K562 (cell line): Measurements from ENCODE around the gene IL27RA. TPM values are rescaled to one million over a fixed set of nuclear protein-coding genes. Genes with fewer than 3 reads are reported as not detected.
A peak's percentile ranks its signal among the peaks of the same experiment; 100 is the strongest.

Experiments used
- BACH1 ChIP-seq: fragments of 200-800 bp; sonication (Bioruptor generic); IDR thresholded peaks from 2 replicates; pipeline ENCODE4 v1.6.1; 2016; ENCODE audit warnings: missing genetic modification characterization, missing compliant biosample characterization
- BRD9 ChIP-seq: fragments of 450-650 bp; IDR thresholded peaks from 2 replicates; pipeline ENCODE4 v1.6.1; 2018; ENCODE audit warnings: low read depth; ENCODE audit not compliant: partially characterized antibody
- DDX20 ChIP-seq: fragments of 450-650 bp; IDR thresholded peaks from 2 replicates; pipeline ENCODE4 v1.6.1; 2016; ENCODE audit warnings: missing genetic modification characterization, low read depth, mild to moderate bottlenecking, missing compliant biosample characterization, moderate library complexity
- E2F4 ChIP-seq: sonication (generic); formaldehyde crosslinking; IDR thresholded peaks from 2 replicates; pipeline ENCODE4 v1.8.0; 2022; ENCODE audit warnings: mild to moderate bottlenecking, low read depth, missing genetic modification reagents
- HMG20B ChIP-seq: fragments of 250-450 bp; sonication (Bioruptor Pico); IDR thresholded peaks from 2 replicates; pipeline ENCODE4 v1.5.0; 2021; ENCODE audit warnings: mild to moderate bottlenecking
- KLF16 ChIP-seq: IDR thresholded peaks from 2 replicates; pipeline ENCODE4 v1.6.1; 2016; ENCODE audit warnings: antibody characterized with exemption
- LCOR ChIP-seq: sonication (generic); formaldehyde crosslinking; IDR thresholded peaks from 2 replicates; pipeline ENCODE4 v1.8.0; 2022; ENCODE audit warnings: mild to moderate bottlenecking, missing genetic modification reagents
- MAX ChIP-seq: sonication (generic); formaldehyde crosslinking; IDR thresholded peaks from 2 replicates; pipeline ENCODE4 v1.9.0; 2022; ENCODE audit warnings: mild to moderate bottlenecking, missing genetic modification reagents
- NUFIP1 ChIP-seq: fragments of 450-650 bp; IDR thresholded peaks from 2 replicates; pipeline ENCODE4 v1.6.1; 2018; ENCODE audit not compliant: partially characterized antibody
- PHF21A ChIP-seq: fragments of 450-650 bp; IDR thresholded peaks from 2 replicates; pipeline ENCODE4 v1.6.1; 2017; ENCODE audit warnings: low read depth, borderline replicate concordance
- RFX7 ChIP-seq: fragments of 250-450 bp; sonication (Bioruptor Pico); IDR thresholded peaks from 2 replicates; pipeline ENCODE4 v1.5.1; 2021; ENCODE audit warnings: mild to moderate bottlenecking
- SMARCB1 ChIP-seq: IDR thresholded peaks from 2 replicates; pipeline ENCODE4 v1.6.1; 2011; ENCODE audit warnings: improper control_type of control experiment, low read depth; ENCODE audit not compliant: insufficient read length
- SMC3 ChIP-seq: conservative IDR thresholded peaks from 2 replicates; pipeline ENCODE4 v1.6.1; 2011; ENCODE audit warnings: low read depth, low read length, improper control_type of control experiment; ENCODE audit not compliant: insufficient read depth
- USF1 ChIP-seq: sonication (generic); formaldehyde crosslinking; IDR thresholded peaks from 2 replicates; pipeline ENCODE4 v1.9.0; 2022; ENCODE audit warnings: mild to moderate bottlenecking, missing genetic modification reagents
- XRCC4 ChIP-seq: IDR thresholded peaks from one replicate; pipeline ENCODE4 v1.6.1; 2011; ENCODE audit not compliant: insufficient read depth, insufficient read length; ENCODE audit errors: extremely low read depth
- YBX1 ChIP-seq: fragments of 450-650 bp; IDR thresholded peaks from 2 replicates; pipeline ENCODE4 v1.7.1; 2016; ENCODE audit warnings: mild to moderate bottlenecking
- ZBED1 ChIP-seq: IDR thresholded peaks from 2 replicates; pipeline ENCODE4 v1.6.1; 2014
- ZFP30 ChIP-seq: fragments of 250-450 bp; sonication (Bioruptor Pico); IDR thresholded peaks from 2 replicates; pipeline ENCODE4 v1.8.0; 2022; ENCODE audit warnings: moderate library complexity, mild to moderate bottlenecking, inconsistent platforms, borderline replicate concordance
- ZNF766 ChIP-seq: fragments of 200-800 bp; sonication (Bioruptor generic); conservative IDR thresholded peaks from 2 replicates; pipeline ENCODE4 v1.6.1; 2016; ENCODE audit warnings: missing genetic modification characterization, missing compliant biosample characterization
- polyA plus RNA-seq, 8 experiments: library from polyadenylated mRNA; depleted of rRNA in 4 of 8; stranded (reverse) in 5 of 8; unstranded in 3 of 8; fragments of >200 nt; fragmentation: Nextera tagmentation in 2 of 8; fragmentation: Illumina TruSeq in 1 of 8; extraction: Ambion mirVana in 2 of 8; extraction: Trizol in 1 of 8; gene quantifications; 2 replicates each; pipeline versions ENCODE4 v1.2.1 to v1.2.3, GENCODE V29; 2011 to 2014; ENCODE audit warnings: inconsistent platforms in 1 of 8, missing spikeins in 1 of 8
- total RNA-seq, 7 experiments: library from RNA; depleted of rRNA in 6 of 7; stranded (reverse); fragments of >200 nt in 6 of 7; fragmentation: Illumina TruSeq in 2 of 7; extraction: Trizol in 2 of 7; gene quantifications; 2 replicates each; pipeline versions ENCODE4 v1.2.1 to v1.2.3, GENCODE V29; 2011 to 2021; ENCODE audit warnings: low replicate concordance in 1 of 7
- TF ChIP-seq, protein P1 (sequence below): fragments of 200-800 bp; sonication (Bioruptor generic); IDR thresholded peaks from 2 replicates; pipeline ENCODE4 v1.6.1; 2016; ENCODE audit warnings: missing genetic modification characterization, missing compliant biosample characterization
- TF ChIP-seq, protein P2 (sequence below): fragments of 450-650 bp; formaldehyde crosslinking; IDR thresholded peaks from 2 replicates; pipeline ENCODE4 v1.4.0; 2020; ENCODE audit warnings: mild to moderate bottlenecking, moderate library complexity

IL27RA gene
- total and polyA plus RNA-seq, 9 of the 15 experiments (the other 6 are each of a cell fraction or from before 2014, with no cell fraction given) = 1.9 to 15.9 (median 12.0) TPM

GRCh38 chr19:14073261-14073924 lies 41.8 kb downstream of the IL27RA start (continued):
- TF ChIP-seq, protein P1, sequence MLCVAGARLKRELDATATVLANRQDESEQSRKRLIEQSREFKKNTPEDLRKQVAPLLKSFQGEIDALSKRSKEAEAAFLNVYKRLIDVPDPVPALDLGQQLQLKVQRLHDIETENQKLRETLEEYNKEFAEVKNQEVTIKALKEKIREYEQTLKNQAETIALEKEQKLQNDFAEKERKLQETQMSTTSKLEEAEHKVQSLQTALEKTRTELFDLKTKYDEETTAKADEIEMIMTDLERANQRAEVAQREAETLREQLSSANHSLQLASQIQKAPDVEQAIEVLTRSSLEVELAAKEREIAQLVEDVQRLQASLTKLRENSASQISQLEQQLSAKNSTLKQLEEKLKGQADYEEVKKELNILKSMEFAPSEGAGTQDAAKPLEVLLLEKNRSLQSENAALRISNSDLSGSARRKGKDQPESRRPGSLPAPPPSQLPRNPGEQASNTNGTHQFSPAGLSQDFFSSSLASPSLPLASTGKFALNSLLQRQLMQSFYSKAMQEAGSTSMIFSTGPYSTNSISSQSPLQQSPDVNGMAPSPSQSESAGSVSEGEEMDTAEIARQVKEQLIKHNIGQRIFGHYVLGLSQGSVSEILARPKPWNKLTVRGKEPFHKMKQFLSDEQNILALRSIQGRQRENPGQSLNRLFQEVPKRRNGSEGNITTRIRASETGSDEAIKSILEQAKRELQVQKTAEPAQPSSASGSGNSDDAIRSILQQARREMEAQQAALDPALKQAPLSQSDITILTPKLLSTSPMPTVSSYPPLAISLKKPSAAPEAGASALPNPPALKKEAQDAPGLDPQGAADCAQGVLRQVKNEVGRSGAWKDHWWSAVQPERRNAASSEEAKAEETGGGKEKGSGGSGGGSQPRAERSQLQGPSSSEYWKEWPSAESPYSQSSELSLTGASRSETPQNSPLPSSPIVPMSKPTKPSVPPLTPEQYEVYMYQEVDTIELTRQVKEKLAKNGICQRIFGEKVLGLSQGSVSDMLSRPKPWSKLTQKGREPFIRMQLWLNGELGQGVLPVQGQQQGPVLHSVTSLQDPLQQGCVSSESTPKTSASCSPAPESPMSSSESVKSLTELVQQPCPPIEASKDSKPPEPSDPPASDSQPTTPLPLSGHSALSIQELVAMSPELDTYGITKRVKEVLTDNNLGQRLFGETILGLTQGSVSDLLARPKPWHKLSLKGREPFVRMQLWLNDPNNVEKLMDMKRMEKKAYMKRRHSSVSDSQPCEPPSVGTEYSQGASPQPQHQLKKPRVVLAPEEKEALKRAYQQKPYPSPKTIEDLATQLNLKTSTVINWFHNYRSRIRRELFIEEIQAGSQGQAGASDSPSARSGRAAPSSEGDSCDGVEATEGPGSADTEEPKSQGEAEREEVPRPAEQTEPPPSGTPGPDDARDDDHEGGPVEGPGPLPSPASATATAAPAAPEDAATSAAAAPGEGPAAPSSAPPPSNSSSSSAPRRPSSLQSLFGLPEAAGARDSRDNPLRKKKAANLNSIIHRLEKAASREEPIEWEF = 0 out of 2 replicates have a peak, but pooled peaks have one; percentile 63
- TF ChIP-seq SMARCB1 = no peak
- TF ChIP-seq ZNF766 (CRISPR knock-in tag) = no peak; the same call in 1 of the 2 replicates
- TF ChIP-seq HMG20B (CRISPR knock-in tag) = no peak
- TF ChIP-seq PHF21A = no peak
- peak; percentile 48; the same call in 1 of the 2 replicates for TF ChIP-seq SMC3
- TF ChIP-seq LCOR = no peak
- TF ChIP-seq DDX20 = no peak
- TF ChIP-seq BACH1 (tag) = no peak
- TF ChIP-seq, protein P2, sequence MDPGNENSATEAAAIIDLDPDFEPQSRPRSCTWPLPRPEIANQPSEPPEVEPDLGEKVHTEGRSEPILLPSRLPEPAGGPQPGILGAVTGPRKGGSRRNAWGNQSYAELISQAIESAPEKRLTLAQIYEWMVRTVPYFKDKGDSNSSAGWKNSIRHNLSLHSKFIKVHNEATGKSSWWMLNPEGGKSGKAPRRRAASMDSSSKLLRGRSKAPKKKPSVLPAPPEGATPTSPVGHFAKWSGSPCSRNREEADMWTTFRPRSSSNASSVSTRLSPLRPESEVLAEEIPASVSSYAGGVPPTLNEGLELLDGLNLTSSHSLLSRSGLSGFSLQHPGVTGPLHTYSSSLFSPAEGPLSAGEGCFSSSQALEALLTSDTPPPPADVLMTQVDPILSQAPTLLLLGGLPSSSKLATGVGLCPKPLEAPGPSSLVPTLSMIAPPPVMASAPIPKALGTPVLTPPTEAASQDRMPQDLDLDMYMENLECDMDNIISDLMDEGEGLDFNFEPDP (CRISPR knock-in tag) = no peak
- TF ChIP-seq NUFIP1 = no peak
- TF ChIP-seq XRCC4 = no peak
- no peak for TF ChIP-seq USF1 (CRISPR knock-in tag)
- no peak for TF ChIP-seq BRD9
- TF ChIP-seq ZBED1 = no peak
- no peak for TF ChIP-seq E2F4 (CRISPR knock-in tag)
- TF ChIP-seq YBX1 = no peak
- TF ChIP-seq RFX7 (CRISPR knock-in tag) = no peak
- TF ChIP-seq ZFP30 = no peak
- peak; percentile 42 for TF ChIP-seq MAX (CRISPR knock-in tag)
- no peak for TF ChIP-seq KLF16
